AG04450 (cell line): ENCODE data around the gene TPMT. TPM values are rescaled to one million over a fixed set of nuclear protein-coding genes. Genes with fewer than 3 reads are reported as not detected.
A peak's percentile ranks its signal among the peaks of the same experiment; 100 is the strongest.

Source experiments
- CTCF ChIA-PET: fragments of 300-600, 350-600 bp; formaldehyde crosslinking; extraction: SDS; loops from one replicate; lab custom pipeline; 2022; ENCODE audit warnings: antibody characterized with exemption, inconsistent platforms; lab: Charles Lee
- POLR2A ChIA-PET: fragments of 350-600 bp; formaldehyde crosslinking; extraction: SDS; loops from one replicate; lab custom pipeline; 2021; ENCODE audit warnings: antibody characterized with exemption, inconsistent platforms; lab: Yijun Ruan, JAX
- DNase-seq: peaks from one replicate; pipeline ENCODE4 v3.0.0-alpha.2; 2011; ENCODE audit warnings: low read depth, low spot score
- H3K27ac ChIP-seq: one replicate; pipeline ENCODE4 v1.5.1; 2012; ENCODE audit warnings: low read depth, low read length, control low read depth
- H3K27me3 ChIP-seq: one replicate; pipeline ENCODE4 v1.6.0; 2012; ENCODE audit warnings: low read length; ENCODE audit not compliant: control insufficient read depth, insufficient read depth
- H3K4me3 ChIP-seq: 2 replicates; pipeline ENCODE4 v1.5.1; 2011; ENCODE audit warnings: mild to moderate bottlenecking, low read depth, low read length, control low read depth
- H3K9me3 ChIP-seq: 2 replicates; pipeline ENCODE4 v1.5.1; 2012; ENCODE audit warnings: low read length; ENCODE audit not compliant: control insufficient read depth, insufficient read depth
- polyA plus RNA-seq: library from polyadenylated mRNA; depleted of rRNA; stranded (reverse); fragments of >200 nt; gene quantifications from 2 replicates; pipeline ENCODE4 v1.2.3, GENCODE V29; 2011
- TF ChIP-seq, protein P1 (sequence below): IDR thresholded peaks from 2 replicates; pipeline ENCODE4 v1.5.1; 2011; ENCODE audit warnings: low read depth, low read length, control low read depth, inconsistent platforms

Gene TPMT
- polyA plus RNA-seq, 1 experiment: 25.8 TPM

DNA sequence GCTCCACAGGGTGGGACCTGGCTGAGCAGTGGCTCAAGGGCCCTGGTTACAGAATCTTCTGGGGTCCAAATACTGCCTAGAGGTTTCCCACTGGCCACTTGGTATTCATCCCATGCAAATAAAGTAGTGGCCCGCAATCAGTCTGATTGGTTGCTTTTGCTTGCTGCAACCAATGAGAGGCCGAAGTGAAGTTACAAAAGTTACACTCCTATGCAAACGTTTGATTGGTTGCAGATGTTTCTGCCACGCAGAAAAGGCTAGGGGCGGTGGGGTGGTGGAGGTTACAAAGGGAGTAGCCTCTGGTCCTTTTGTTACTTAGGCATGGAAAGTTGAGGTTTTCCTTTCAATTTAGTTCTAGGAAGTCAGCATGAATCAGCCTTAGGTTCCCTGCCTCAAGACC lies 28.8 kb downstream of the TPMT start:
- Histone ChIP-seq H3K4me3 (no peak overlapping the region), H3K27me3 (no peaks in the 10 kb centered on the region), H3K9me3 (peaks cover 7% of the 10 kb centered on the region), H3K27ac (no peak overlapping the region)
- DNase-seq: no peak
- ChIA-PET CTCF (no interaction called here), POLR2A (no interaction called here)
- TF ChIP-seq, protein P1, sequence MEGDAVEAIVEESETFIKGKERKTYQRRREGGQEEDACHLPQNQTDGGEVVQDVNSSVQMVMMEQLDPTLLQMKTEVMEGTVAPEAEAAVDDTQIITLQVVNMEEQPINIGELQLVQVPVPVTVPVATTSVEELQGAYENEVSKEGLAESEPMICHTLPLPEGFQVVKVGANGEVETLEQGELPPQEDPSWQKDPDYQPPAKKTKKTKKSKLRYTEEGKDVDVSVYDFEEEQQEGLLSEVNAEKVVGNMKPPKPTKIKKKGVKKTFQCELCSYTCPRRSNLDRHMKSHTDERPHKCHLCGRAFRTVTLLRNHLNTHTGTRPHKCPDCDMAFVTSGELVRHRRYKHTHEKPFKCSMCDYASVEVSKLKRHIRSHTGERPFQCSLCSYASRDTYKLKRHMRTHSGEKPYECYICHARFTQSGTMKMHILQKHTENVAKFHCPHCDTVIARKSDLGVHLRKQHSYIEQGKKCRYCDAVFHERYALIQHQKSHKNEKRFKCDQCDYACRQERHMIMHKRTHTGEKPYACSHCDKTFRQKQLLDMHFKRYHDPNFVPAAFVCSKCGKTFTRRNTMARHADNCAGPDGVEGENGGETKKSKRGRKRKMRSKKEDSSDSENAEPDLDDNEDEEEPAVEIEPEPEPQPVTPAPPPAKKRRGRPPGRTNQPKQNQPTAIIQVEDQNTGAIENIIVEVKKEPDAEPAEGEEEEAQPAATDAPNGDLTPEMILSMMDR: no peak

DNA sequence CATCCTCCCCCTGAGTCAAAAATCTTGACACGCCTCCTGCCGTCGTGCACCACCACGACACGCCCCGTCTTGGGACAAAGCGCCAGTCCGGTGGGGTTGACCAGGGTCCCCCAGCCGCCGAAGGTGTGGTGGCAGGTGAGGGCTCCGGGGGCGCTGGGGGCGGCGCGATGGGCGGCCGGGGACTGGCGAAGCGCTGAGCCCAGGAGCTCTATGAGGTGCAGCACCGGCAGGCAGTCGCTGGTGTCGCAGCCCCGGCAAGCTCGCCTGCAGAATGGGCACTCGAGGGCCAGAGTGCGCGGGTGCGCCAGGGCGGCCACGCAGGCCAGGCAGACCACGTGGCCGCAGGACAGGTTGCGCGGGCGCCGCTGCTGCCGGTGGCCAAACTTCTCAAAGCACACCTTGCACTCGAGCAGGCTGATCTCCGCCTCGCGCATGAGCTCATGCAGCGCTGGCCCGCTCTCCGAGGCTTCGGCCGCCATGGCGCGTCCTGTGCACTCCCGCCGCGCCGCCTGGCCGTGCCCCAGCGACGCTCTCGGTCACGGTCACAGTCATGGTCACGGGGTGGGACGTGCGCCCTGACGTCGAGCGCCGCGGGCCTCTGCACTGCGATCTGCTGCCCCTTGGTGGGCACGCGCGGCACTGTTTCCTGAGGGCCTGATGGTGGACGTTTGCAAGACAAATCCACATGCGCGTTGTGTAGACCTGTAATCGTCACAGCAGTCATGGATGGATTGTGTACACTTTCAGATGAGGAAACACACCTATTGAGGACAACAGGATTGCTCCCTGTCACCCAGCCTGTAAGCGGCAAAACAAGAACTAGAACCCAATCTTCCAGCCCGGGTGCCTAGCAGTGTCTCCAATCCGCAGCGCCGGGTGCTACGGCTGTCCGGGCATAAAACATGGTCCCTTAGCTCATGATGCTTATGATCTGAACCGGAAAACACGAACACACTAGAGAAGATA lies 32.5 kb downstream of the TPMT start, which contains the start of gene NHLRC1:
NHLRC1 (minus strand) TSS at position 550 of the 966 bp plus-strand sequence; CDS start at position 479, 71 bp downstream.
- ChIA-PET POLR2A (interaction anchor here (0.6 to 1.1 kb wide), 2 partner anchors 79 to 205 kb away, joined by 3 to 4 read pairs; no protein-coding TSS in a partner anchor), CTCF (interaction anchor here (0.6 to 3.9 kb wide), 27 partner anchors 8 to 1451 kb away, joined by 3 to 38 read pairs (median 4); no protein-coding TSS in a partner anchor)
- TF ChIP-seq, protein P1: peak; percentile 91
- Histone ChIP-seq H3K27ac (no peak within 1 kb of the TSS), H3K4me3 (peak within 1 kb of the TSS; percentile 64), H3K9me3 (peaks cover 7% of the 10 kb centered on the region), H3K27me3 (no peaks in the 10 kb centered on the region)
- peak; percentile 67 for DNase-seq

DNA sequence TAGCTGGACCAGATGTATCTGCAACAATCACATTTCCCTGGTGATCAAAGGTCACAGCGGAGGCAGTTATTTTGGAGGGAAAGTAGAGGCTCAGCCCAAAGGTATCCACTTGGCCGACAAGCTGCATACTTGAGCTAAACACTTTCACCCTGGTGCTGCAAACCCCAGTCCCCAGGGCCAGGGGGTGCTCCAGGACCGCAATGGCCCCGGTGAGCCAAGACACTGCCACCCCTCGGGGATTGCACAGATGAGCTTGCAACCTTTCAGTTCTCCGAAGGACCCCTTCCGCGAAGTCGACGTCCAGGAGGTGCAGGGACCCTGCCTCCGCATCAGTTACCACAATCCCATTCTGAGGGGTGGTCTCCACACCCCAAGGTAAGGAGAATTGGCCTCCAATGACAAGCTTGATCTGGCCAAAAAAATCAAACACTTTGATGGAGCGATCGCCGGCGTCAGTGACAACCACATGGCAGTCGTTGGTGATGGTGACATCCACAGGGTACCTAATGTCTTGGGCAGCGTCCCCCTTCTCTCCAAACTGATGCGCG lies 33.2 kb downstream of the TPMT start:
- Histone ChIP-seq H3K9me3 (peaks cover 7% of the 10 kb centered on the region), H3K4me3 (peak overlapping the region; percentile 64), H3K27ac (no peak overlapping the region), H3K27me3 (no peaks in the 10 kb centered on the region)
- POLR2A ChIA-PET: interaction anchor here (0.6 to 1.1 kb wide), 2 partner anchors 78 to 204 kb away, joined by 3 to 4 read pairs; no protein-coding TSS in a partner anchor
- CTCF ChIA-PET: interaction anchor here (0.6 to 3.9 kb wide), 23 partner anchors 9 to 1450 kb away, joined by 3 to 38 read pairs (median 4); no protein-coding TSS in a partner anchor
- TF ChIP-seq, protein P1: no peak
- DNase-seq: no peak

DNA sequence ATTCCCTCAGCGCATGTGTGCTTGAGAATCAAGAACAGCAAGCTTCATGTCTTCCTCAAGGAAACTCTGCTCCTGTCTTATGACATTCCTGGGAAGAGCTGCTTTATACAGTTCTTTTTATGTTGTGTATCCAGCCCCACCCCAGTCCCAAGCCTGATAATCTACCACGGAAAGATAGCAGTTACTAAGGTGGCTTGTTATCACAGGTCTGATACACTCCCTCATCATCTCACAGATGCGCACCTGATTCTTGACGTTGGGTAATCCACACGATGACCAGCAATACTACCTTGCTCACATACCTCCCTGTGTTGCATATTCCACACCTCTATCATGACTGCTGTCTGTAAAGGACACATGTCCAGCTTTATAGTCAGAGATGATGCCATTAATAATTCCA lies 35.6 kb downstream of the TPMT start:
- TF ChIP-seq, protein P1: no peak

More for the DNA sequence above, 35.6 kb downstream of the TPMT start:
- Histone ChIP-seq H3K27me3 (no peaks in the 10 kb centered on the region), H3K9me3 (peaks cover 7% of the 10 kb centered on the region), H3K27ac (no peak overlapping the region), H3K4me3 (no peak overlapping the region)
- no peak for DNase-seq
- ChIA-PET CTCF (no interaction called here), POLR2A (no interaction called here)
